Measurements from ENCODE around the gene DMP1. TPM values are rescaled to one million over a fixed set of nuclear protein-coding genes. Genes with fewer than 3 reads are reported as not detected.

Gene DMP1
- total RNA-seq, 4 donors from 2014 or later = not detected

- H3K4me3 ChIP-seq = no peak overlapping the region
- intact Hi-C loops (cut with DNase I) = no loop called here
- peaks cover 0 to 8% (median 5%) of the 10 kb centered on the region in 3 donors for H3K9me3 ChIP-seq
- WGBS, 2 donors = 75 to 91% methylated on average over 2 to 3 of the region's 5 CpGs
- DNase-seq = no peak
- no peak overlapping the region for H3K27ac ChIP-seq
- H3K36me3 ChIP-seq = no peaks in the 10 kb centered on the region
- no peak for TF ChIP-seq CTCF (IDR thresholded peaks at IDR 0.05)
- no peaks in the 10 kb centered on the region for H3K4me1 ChIP-seq
- no peaks in the 10 kb centered on the region for H3K27me3 ChIP-seq
Observed at GRCh38 chr4:87697272-87697671, 47.2 kb downstream of the DMP1 start.

GRCh38 chr4:87697945-87698344, 47.9 kb downstream of the DMP1 start:
- Histone ChIP-seq H3K4me1 (no peaks in the 10 kb centered on the region), H3K27me3 (no peaks in the 10 kb centered on the region), H3K36me3 (no peaks in the 10 kb centered on the region), H3K4me3 (no peak overlapping the region), H3K27ac (no peak overlapping the region), H3K9me3 (peaks cover 0 to 1% (median 0%) of the 10 kb centered on the region in 3 donors)
- no peak for DNase-seq
- intact Hi-C loops (cut with DNase I) = no loop called here
- no CpG with 5 or more reads among the region's 2 CpGs for WGBS, 2 donors
- TF ChIP-seq CTCF (IDR thresholded peaks at IDR 0.05) = no peak
- TF ChIP-seq POLR2A (IDR thresholded peaks at IDR 0.05) = no peak

GRCh38 chr4:87698394-87698793, 48.3 kb downstream of the DMP1 start:
- Histone ChIP-seq H3K4me1 (no peaks in the 10 kb centered on the region), H3K27ac (no peak overlapping the region), H3K36me3 (no peaks in the 10 kb centered on the region), H3K27me3 (no peaks in the 10 kb centered on the region), H3K9me3 (no peaks in the 10 kb centered on the region), H3K4me3 (no peak overlapping the region)
- no peak for DNase-seq
- no peak for TF ChIP-seq CTCF (IDR thresholded peaks at IDR 0.05)
- no peak for TF ChIP-seq POLR2A (IDR thresholded peaks at IDR 0.05)
- 90 to 93% methylated on average over 2 of the region's 2 CpGs for WGBS, 2 donors
- intact Hi-C loops (cut with DNase I) = no loop called here

- H3K4me3 ChIP-seq = no peak overlapping the region
- whole genome bisulfite sequencing, 2 donors = 88 to 91% methylated on average over 3 of the region's 3 CpGs
- intact Hi-C loops (cut with DNase I) = no loop called here
- no peak overlapping the region for H3K27ac ChIP-seq
- TF ChIP-seq CTCF (IDR thresholded peaks at IDR 0.05) (no peak), POLR2A (IDR thresholded peaks at IDR 0.05) (no peak)
- no peak for DNase-seq
- H3K4me1 ChIP-seq = no peaks in the 10 kb centered on the region
- H3K36me3 ChIP-seq = no peaks in the 10 kb centered on the region
- H3K9me3 ChIP-seq = no peaks in the 10 kb centered on the region
- H3K27me3 ChIP-seq = no peaks in the 10 kb centered on the region
Observed at GRCh38 chr4:87704001-87704400, 53.9 kb downstream of the DMP1 start.

GRCh38 chr4:87707279-87707918, 57.3 kb downstream of the DMP1 start:
- H3K9me3 ChIP-seq = no peaks in the 10 kb centered on the region
- intact Hi-C loops (cut with DNase I) = no loop called here
- TF ChIP-seq CTCF (IDR thresholded peaks at IDR 0.05) = no peak
- no peak for TF ChIP-seq POLR2A (IDR thresholded peaks at IDR 0.05)
- no peaks in the 10 kb centered on the region for H3K4me1 ChIP-seq
- no peak for DNase-seq
- H3K27me3 ChIP-seq = no peaks in the 10 kb centered on the region
- H3K36me3 ChIP-seq = no peaks in the 10 kb centered on the region
- H3K27ac ChIP-seq = no peak overlapping the region
- no peak overlapping the region for H3K4me3 ChIP-seq
- WGBS, 2 donors = 89 to 91% methylated on average over 3 of the region's 4 CpGs

Other genes starting within 250 kb of the DMP1 start
- 10 to 100 TPM; 14.7 to 19.1 (median 17.1) TPM for gene NUDT9, start 227.7 kb upstream of the DMP1 start, total RNA-seq
- gene SPARCL1, start 120.9 kb upstream of the DMP1 start, total RNA-seq = 100 to 1,000 TPM in 2 of 4 donors, 10 to 100 TPM in 2; 37.3 to 450 (median 131) TPM
- under 1 TPM in 1 of 4 donors, not detected in 3; 0.09 TPM for gene DSPP, start 41.8 kb upstream of the DMP1 start, total RNA-seq
- gene IBSP, start 149.3 kb downstream of the DMP1 start, total RNA-seq = not detected
- gene MEPE, start 182.7 kb downstream of the DMP1 start, total RNA-seq = not detected